BE2C (cell line): ENCODE measurements around the gene MMP14.

ENCODE experiments used
- DNase-seq: peaks from one replicate; pipeline ENCODE4 v3.0.0-alpha.2; 2020
- H3K27me3 ChIP-seq: fragments of 250-450 bp; sonication (Bioruptor Pico); 2 replicates; pipeline ENCODE4 v1.5.1; 2020; ENCODE audit warnings: mild to moderate bottlenecking
- H3K36me3 ChIP-seq: fragments of 250-450 bp; sonication (Bioruptor Pico); 2 replicates; pipeline ENCODE4 v1.5.1; 2020; ENCODE audit warnings: mild to moderate bottlenecking
- H3K4me1 ChIP-seq: fragments of 250-450 bp; sonication (Bioruptor Pico); 2 replicates; pipeline ENCODE4 v1.5.1; 2020
- H3K4me3 ChIP-seq: 2 replicates; pipeline ENCODE4 v1.5.1; 2011; ENCODE audit warnings: low read depth, low read length
- H3K9me3 ChIP-seq: fragments of 250-450 bp; sonication (Bioruptor Pico); 2 replicates; pipeline ENCODE4 v1.5.1; 2020
- TF ChIP-seq, protein P1 (sequence below): IDR thresholded peaks from 2 replicates; pipeline ENCODE4 v1.5.1; 2012; ENCODE audit warnings: mild to moderate bottlenecking, low read depth, low read length

MMP14 gene

DNA sequence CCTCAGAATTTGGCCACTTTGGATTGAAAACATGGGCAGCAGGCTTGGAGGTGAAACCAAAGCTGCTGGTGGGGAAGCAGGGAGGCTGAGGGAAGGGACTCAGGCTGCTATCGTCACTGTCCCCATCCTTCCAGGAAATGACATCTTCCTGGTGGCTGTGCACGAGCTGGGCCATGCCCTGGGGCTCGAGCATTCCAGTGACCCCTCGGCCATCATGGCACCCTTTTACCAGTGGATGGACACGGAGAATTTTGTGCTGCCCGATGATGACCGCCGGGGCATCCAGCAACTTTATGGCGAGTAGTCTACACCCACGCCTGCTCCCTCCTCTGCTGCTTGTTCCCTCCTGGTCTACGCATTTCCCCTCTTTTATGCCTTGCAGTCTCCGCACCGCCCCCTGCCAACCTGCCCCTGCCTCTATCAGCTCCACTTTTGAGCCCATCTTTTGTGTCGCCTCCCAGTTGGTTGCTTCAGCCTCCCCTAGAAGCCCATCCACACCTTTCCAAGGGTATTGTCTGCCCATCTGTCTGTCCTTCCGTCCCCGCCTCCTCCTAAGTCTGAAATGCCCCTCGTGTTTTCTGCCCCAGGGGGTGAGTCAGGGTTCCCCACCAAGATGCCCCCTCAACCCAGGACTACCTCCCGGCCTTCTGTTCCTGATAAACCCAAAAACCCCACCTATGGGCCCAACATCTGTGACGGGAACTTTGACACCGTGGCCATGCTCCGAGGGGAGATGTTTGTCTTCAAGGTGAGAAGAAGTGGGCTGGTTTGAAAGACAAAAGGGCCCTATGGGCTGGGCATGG, 6.9 kb downstream of the MMP14 start:
- no peaks in the 10 kb centered on the region for H3K36me3 ChIP-seq
- TF ChIP-seq, protein P1, sequence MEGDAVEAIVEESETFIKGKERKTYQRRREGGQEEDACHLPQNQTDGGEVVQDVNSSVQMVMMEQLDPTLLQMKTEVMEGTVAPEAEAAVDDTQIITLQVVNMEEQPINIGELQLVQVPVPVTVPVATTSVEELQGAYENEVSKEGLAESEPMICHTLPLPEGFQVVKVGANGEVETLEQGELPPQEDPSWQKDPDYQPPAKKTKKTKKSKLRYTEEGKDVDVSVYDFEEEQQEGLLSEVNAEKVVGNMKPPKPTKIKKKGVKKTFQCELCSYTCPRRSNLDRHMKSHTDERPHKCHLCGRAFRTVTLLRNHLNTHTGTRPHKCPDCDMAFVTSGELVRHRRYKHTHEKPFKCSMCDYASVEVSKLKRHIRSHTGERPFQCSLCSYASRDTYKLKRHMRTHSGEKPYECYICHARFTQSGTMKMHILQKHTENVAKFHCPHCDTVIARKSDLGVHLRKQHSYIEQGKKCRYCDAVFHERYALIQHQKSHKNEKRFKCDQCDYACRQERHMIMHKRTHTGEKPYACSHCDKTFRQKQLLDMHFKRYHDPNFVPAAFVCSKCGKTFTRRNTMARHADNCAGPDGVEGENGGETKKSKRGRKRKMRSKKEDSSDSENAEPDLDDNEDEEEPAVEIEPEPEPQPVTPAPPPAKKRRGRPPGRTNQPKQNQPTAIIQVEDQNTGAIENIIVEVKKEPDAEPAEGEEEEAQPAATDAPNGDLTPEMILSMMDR, result no peak
- no peak for DNase-seq

GRCh38 chr14:22844221-22845102, 8.1 kb downstream of the MMP14 start:
- TF ChIP-seq, protein P1, result no peak
- Histone ChIP-seq H3K4me1 (no peaks in the 10 kb centered on the region), H3K9me3 (no peaks in the 10 kb centered on the region), H3K27me3 (no peaks in the 10 kb centered on the region), H3K36me3 (no peaks in the 10 kb centered on the region), H3K4me3 (no peak overlapping the region)
- no peak for DNase-seq

More for the DNA sequence above, 6.9 kb downstream of the MMP14 start:
- H3K4me1 ChIP-seq, result no peaks in the 10 kb centered on the region
- no peak overlapping the region for H3K4me3 ChIP-seq
- H3K27me3 ChIP-seq, result no peaks in the 10 kb centered on the region
- H3K9me3 ChIP-seq, result no peaks in the 10 kb centered on the region

DNA sequence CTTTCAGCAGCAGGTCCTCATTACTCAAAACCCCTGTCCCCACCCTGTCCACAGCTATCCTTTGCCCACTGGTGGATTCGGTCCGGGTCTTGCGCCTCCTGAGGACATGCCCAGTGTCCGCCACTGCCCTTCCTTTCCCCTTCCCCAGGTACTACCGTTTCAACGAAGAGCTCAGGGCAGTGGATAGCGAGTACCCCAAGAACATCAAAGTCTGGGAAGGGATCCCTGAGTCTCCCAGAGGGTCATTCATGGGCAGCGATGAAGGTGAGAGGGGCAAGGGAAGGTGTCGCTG, 8.7 kb downstream of the MMP14 start:
- Histone ChIP-seq H3K36me3 (no peaks in the 10 kb centered on the region), H3K4me1 (no peaks in the 10 kb centered on the region), H3K4me3 (no peak overlapping the region), H3K9me3 (no peaks in the 10 kb centered on the region), H3K27me3 (no peaks in the 10 kb centered on the region)
- TF ChIP-seq, protein P1, result no peak
- no peak for DNase-seq

- Histone ChIP-seq H3K4me1 (no peaks in the 10 kb centered on the region), H3K27me3 (no peaks in the 10 kb centered on the region), H3K36me3 (no peaks in the 10 kb centered on the region), H3K4me3 (no peak overlapping the region), H3K9me3 (no peaks in the 10 kb centered on the region)
- TF ChIP-seq, protein P1, result no peak
- DNase-seq, result no peak
Observed at GRCh38 chr14:22845821-22846625, 9.6 kb downstream of the MMP14 start.

- H3K9me3 ChIP-seq, result no peaks in the 10 kb centered on the region
- no peaks in the 10 kb centered on the region for H3K27me3 ChIP-seq
- no peak for DNase-seq
- H3K4me3 ChIP-seq, result no peak overlapping the region
- TF ChIP-seq, protein P1, result no peak
- H3K4me1 ChIP-seq, result no peaks in the 10 kb centered on the region
- no peaks in the 10 kb centered on the region for H3K36me3 ChIP-seq
Observed at GRCh38 chr14:22846811-22847307, 10.5 kb downstream of the MMP14 start.
